GM23338 (cell line): ENCODE measurements around the gene GIGYF2. TPM values are rescaled to one million over a fixed set of nuclear protein-coding genes. Genes with fewer than 3 reads are reported as not detected.
"Not testable (repeated sequence)": the region's sequence is repeated elsewhere in the genome, so short reads cannot be mapped to it uniquely, and the experiment has no call there.

Source experiments
- ATAC-seq: fragments of 200-7000 bp; cut with Tn5 transposase; 3 replicates; pipeline ENCODE4 v1.9.1; 2020
- DNase-seq: peaks from one replicate; pipeline ENCODE4 v3.0.0-alpha.2; 2015; ENCODE audit warnings: low spot score
- H2AFZ ChIP-seq: fragments of 200-600 bp; sonication (generic); 2 replicates; pipeline ENCODE4 v1.8.0; 2016; ENCODE audit warnings: antibody characterized with exemption, mild to moderate bottlenecking, moderate library complexity
- H3F3A ChIP-seq: fragments of 200-600 bp; sonication (generic); replicated peaks from 2 replicates; pipeline ENCODE4 v1.8.0; 2017; ENCODE audit warnings: antibody characterized with exemption, mixed run types, low read depth
- H3K27ac ChIP-seq: fragments of 200-600 bp; sonication (generic); 2 replicates; pipeline ENCODE4 v1.6.1; 2016; ENCODE audit warnings: low read depth
- H3K27me3 ChIP-seq: fragments of 200-600 bp; sonication (generic); 2 replicates; pipeline ENCODE4 v1.8.0; 2016; ENCODE audit warnings: mild to moderate bottlenecking, mixed run types, moderate library complexity; ENCODE audit not compliant: insufficient read depth
- H3K36me3 ChIP-seq: fragments of 200-600 bp; sonication (generic); 2 replicates; pipeline ENCODE4 v1.8.0; 2016; ENCODE audit warnings: mild to moderate bottlenecking; ENCODE audit not compliant: insufficient read depth
- H3K4me1 ChIP-seq: fragments of 200-600 bp; sonication (generic); 2 replicates; pipeline ENCODE4 v1.8.0; 2016; ENCODE audit warnings: mild to moderate bottlenecking, moderate library complexity; ENCODE audit not compliant: insufficient read depth
- H3K4me2 ChIP-seq: fragments of 200-600 bp; sonication (generic); 2 replicates; pipeline ENCODE4 v1.7.1; 2017; ENCODE audit warnings: mixed run types
- H3K4me3 ChIP-seq: fragments of 200-600 bp; sonication (generic); 2 replicates; pipeline ENCODE4 v1.6.1; 2016; ENCODE audit warnings: mixed run types
- H3K79me2 ChIP-seq: fragments of 200-600 bp; sonication (generic); replicated peaks from 2 replicates; pipeline ENCODE4 v1.8.0; 2017; ENCODE audit warnings: mild to moderate bottlenecking; ENCODE audit not compliant: insufficient read depth
- H3K9me2 ChIP-seq: fragments of 200-600 bp; sonication (generic); 2 replicates; pipeline ENCODE4 v1.8.0; 2017; ENCODE audit not compliant: insufficient read depth
- H4K20me1 ChIP-seq: fragments of 200-600 bp; sonication (generic); replicated peaks from 2 replicates; pipeline ENCODE4 v1.8.0; 2017; ENCODE audit warnings: mild to moderate bottlenecking; ENCODE audit not compliant: insufficient read depth
- H3K27ac Mint-ChIP-seq: 2 replicates; pipeline ENCODE4 v1.8.0; 2020; ENCODE audit warnings: inconsistent platforms, mild to moderate bottlenecking, moderate library complexity, mixed read lengths
- H3K27me3 Mint-ChIP-seq: 3 replicates; pipeline ENCODE4 v1.8.0; 2022; ENCODE audit warnings: low read depth, mild to moderate bottlenecking, moderate library complexity, mixed read lengths, inconsistent platforms; ENCODE audit not compliant: insufficient read depth, poor library complexity
- H3K36me3 Mint-ChIP-seq: 3 replicates; pipeline ENCODE4 v1.8.0; 2021; ENCODE audit warnings: low read depth, mild to moderate bottlenecking, inconsistent platforms, moderate library complexity, mixed read lengths
- H3K4me1 Mint-ChIP-seq: 3 replicates; pipeline ENCODE4 v1.8.0; 2020; ENCODE audit warnings: mild to moderate bottlenecking, inconsistent platforms, mixed read lengths
- H3K4me3 Mint-ChIP-seq: 3 replicates; pipeline ENCODE4 v1.8.0; 2021; ENCODE audit warnings: moderate library complexity, mild to moderate bottlenecking, inconsistent platforms, mixed read lengths
- H3K9me3 Mint-ChIP-seq: 3 replicates; pipeline ENCODE4 v1.8.0; 2020; ENCODE audit warnings: moderate library complexity, mild to moderate bottlenecking, inconsistent platforms, mixed read lengths
- CREB1 ChIP-seq: fragments of 250-450 bp; sonication (Bioruptor Pico); IDR thresholded peaks from 2 replicates; pipeline ENCODE4 v1.5.0; 2020; ENCODE audit warnings: low read depth, mild to moderate bottlenecking, moderate library complexity
- EZH2phosphoT487 ChIP-seq: fragments of 200-600 bp; sonication (generic); IDR thresholded peaks from one replicate; pipeline ENCODE4 v1.8.1; 2018; ENCODE audit warnings: antibody characterized with exemption; ENCODE audit not compliant: unreplicated experiment
- JUNB ChIP-seq: IDR thresholded peaks from one replicate; pipeline ENCODE4 v1.6.1; 2016; ENCODE audit warnings: antibody characterized with exemption; ENCODE audit not compliant: unreplicated experiment
- NANOG ChIP-seq: IDR thresholded peaks from 2 replicates; pipeline ENCODE4 v1.6.1; 2016; ENCODE audit warnings: antibody characterized with exemption, borderline replicate concordance
- POLR2AphosphoS5 ChIP-seq: IDR thresholded peaks from 2 replicates; pipeline ENCODE4 v1.6.1; 2016; ENCODE audit warnings: antibody characterized with exemption, low read depth
- STAT1 ChIP-seq: IDR thresholded peaks from one replicate; pipeline ENCODE4 v1.6.1; 2016; ENCODE audit warnings: antibody characterized with exemption; ENCODE audit not compliant: unreplicated experiment
- ZNF114 ChIP-seq: fragments of 250-450 bp; sonication (Bioruptor Pico); IDR thresholded peaks from 2 replicates; pipeline ENCODE4 v1.5.0; 2020; ENCODE audit warnings: mild to moderate bottlenecking, moderate library complexity
- polyA plus RNA-seq: library from polyadenylated mRNA; unstranded; fragments of >200 nt; fragmentation: Nextera tagmentation; extraction: Ambion mirVana; gene quantifications from 2 replicates; pipeline ENCODE4 v1.2.1, GENCODE V29; 2016
- total RNA-seq: library from RNA; depleted of rRNA; stranded (reverse); fragments of >200 nt; shearing (Covaris generic); gene quantifications from 2 replicates; pipeline ENCODE4 v1.2.3, GENCODE V29; 2014
- TF ChIP-seq, protein P1 (sequence below), 2 experiments: fragments of 200-600 bp in 1 of 2; sonication (generic) in 1 of 2; conservative IDR thresholded peaks; 2 replicates each; pipeline versions ENCODE4 v1.5.1 to v1.6.1; 2016 to 2017; ENCODE audit warnings: antibody characterized with exemption in 2 of 2, low read depth in 2 of 2, mild to moderate bottlenecking in 2 of 2, moderate library complexity in 1 of 2
- TF ChIP-seq, protein P2 (sequence below): IDR thresholded peaks from 2 replicates; pipeline ENCODE4 v1.6.1; 2016; ENCODE audit warnings: antibody characterized with exemption
- TF ChIP-seq, protein P3 (sequence below): IDR thresholded peaks from one replicate; pipeline ENCODE4 v1.6.1; 2018; ENCODE audit warnings: antibody characterized with exemption; ENCODE audit not compliant: unreplicated experiment

Gene GIGYF2
- total and polyA plus RNA-seq, 2 experiments from 2014 or later = 48.9 to 104 TPM

DNA sequence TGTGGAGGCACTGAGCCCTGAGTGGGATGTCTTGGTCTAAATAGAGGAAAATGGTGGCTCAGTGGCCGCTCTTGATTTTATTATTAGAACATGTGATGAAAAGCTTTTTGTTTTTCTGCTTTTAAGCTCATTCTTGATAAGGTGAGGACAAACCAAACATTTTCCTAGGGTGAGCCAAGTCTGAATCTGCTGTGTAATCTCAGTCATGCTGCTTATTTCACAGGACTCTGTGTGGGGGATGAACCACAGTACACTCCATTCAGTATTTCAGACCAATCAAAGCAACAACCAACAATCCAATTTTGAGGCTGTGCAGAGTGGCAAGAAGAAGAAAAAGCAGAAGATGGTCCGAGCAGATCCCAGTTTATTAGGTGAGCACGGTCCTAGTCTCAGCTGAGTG, 152.9 kb downstream of the GIGYF2 start (continued):
- no peak for TF ChIP-seq POLR2AphosphoS5
- no peak for TF ChIP-seq JUNB

DNA sequence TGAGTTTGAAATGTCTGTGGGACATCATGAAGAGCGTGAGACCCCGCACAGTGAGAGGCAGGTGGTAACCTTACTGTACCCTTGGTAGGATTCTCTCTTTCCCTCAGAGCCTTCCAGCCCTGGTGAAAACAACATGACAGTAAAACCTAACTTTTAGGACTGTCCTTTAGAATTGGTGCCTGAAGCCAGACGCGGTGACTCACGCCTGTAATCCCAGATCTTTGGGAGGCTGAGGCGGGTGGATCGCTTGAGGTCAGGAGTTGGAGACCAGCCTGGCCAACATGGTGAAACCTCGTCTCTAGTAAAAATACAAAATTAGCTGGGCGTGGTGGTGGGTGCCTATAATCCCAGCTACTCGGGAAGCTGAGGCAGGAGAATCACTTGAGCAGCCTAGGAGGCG, 154.9 kb downstream of the GIGYF2 start:
- H3K36me3 Mint-ChIP-seq = peaks cover 57% of the 10 kb centered on the region
- not testable (repeated sequence) for H3K4me3 ChIP-seq, H3F3A ChIP-seq, H3K27me3 Mint-ChIP-seq, H3K27ac Mint-ChIP-seq, H3K4me1 Mint-ChIP-seq, ATAC-seq, H3K79me2 ChIP-seq, H3K9me3 Mint-ChIP-seq, DNase-seq, H3K27ac ChIP-seq, H3K9me2 ChIP-seq, H3K27me3 ChIP-seq, H4K20me1 ChIP-seq, H3K4me3 Mint-ChIP-seq, H2AFZ ChIP-seq, H3K4me1 ChIP-seq, H3K4me2 ChIP-seq
- H3K36me3 ChIP-seq = peaks cover 27% of the 10 kb centered on the region

GRCh38 chr2:232852676-232853075, 155.5 kb downstream of the GIGYF2 start:
- H3K79me2 ChIP-seq = no peaks in the 10 kb centered on the region
- no peak overlapping the region for H3K4me2 ChIP-seq
- H2AFZ ChIP-seq = no peak overlapping the region
- H3K36me3 ChIP-seq = peaks cover 29% of the 10 kb centered on the region
- Mint-ChIP-seq H3K4me1 (no peaks in the 10 kb centered on the region), H3K9me3 (no peaks in the 10 kb centered on the region), H3K36me3 (peaks cover 58% of the 10 kb centered on the region), H3K27ac (no peak overlapping the region), H3K4me3 (no peak overlapping the region), H3K27me3 (peaks cover 7% of the 10 kb centered on the region)
- TF ChIP-seq, protein P1, sequence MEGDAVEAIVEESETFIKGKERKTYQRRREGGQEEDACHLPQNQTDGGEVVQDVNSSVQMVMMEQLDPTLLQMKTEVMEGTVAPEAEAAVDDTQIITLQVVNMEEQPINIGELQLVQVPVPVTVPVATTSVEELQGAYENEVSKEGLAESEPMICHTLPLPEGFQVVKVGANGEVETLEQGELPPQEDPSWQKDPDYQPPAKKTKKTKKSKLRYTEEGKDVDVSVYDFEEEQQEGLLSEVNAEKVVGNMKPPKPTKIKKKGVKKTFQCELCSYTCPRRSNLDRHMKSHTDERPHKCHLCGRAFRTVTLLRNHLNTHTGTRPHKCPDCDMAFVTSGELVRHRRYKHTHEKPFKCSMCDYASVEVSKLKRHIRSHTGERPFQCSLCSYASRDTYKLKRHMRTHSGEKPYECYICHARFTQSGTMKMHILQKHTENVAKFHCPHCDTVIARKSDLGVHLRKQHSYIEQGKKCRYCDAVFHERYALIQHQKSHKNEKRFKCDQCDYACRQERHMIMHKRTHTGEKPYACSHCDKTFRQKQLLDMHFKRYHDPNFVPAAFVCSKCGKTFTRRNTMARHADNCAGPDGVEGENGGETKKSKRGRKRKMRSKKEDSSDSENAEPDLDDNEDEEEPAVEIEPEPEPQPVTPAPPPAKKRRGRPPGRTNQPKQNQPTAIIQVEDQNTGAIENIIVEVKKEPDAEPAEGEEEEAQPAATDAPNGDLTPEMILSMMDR (conservative IDR thresholded peaks at IDR 0.05; ENCODE audit: low read depth in 2 of 2) = no peak
- TF ChIP-seq NANOG = no peak
- no peak for TF ChIP-seq EZH2phosphoT487
- TF ChIP-seq STAT1 = no peak
- TF ChIP-seq POLR2AphosphoS5 = no peak
- TF ChIP-seq, protein P2, sequence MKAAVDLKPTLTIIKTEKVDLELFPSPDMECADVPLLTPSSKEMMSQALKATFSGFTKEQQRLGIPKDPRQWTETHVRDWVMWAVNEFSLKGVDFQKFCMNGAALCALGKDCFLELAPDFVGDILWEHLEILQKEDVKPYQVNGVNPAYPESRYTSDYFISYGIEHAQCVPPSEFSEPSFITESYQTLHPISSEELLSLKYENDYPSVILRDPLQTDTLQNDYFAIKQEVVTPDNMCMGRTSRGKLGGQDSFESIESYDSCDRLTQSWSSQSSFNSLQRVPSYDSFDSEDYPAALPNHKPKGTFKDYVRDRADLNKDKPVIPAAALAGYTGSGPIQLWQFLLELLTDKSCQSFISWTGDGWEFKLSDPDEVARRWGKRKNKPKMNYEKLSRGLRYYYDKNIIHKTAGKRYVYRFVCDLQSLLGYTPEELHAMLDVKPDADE = no peak
- no peak for TF ChIP-seq ZNF114 (CRISPR knock-in tag)
- TF ChIP-seq, protein P3, sequence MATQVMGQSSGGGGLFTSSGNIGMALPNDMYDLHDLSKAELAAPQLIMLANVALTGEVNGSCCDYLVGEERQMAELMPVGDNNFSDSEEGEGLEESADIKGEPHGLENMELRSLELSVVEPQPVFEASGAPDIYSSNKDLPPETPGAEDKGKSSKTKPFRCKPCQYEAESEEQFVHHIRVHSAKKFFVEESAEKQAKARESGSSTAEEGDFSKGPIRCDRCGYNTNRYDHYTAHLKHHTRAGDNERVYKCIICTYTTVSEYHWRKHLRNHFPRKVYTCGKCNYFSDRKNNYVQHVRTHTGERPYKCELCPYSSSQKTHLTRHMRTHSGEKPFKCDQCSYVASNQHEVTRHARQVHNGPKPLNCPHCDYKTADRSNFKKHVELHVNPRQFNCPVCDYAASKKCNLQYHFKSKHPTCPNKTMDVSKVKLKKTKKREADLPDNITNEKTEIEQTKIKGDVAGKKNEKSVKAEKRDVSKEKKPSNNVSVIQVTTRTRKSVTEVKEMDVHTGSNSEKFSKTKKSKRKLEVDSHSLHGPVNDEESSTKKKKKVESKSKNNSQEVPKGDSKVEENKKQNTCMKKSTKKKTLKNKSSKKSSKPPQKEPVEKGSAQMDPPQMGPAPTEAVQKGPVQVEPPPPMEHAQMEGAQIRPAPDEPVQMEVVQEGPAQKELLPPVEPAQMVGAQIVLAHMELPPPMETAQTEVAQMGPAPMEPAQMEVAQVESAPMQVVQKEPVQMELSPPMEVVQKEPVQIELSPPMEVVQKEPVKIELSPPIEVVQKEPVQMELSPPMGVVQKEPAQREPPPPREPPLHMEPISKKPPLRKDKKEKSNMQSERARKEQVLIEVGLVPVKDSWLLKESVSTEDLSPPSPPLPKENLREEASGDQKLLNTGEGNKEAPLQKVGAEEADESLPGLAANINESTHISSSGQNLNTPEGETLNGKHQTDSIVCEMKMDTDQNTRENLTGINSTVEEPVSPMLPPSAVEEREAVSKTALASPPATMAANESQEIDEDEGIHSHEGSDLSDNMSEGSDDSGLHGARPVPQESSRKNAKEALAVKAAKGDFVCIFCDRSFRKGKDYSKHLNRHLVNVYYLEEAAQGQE = no peak
- TF ChIP-seq CREB1 (CRISPR knock-in tag) = no peak
- no peaks in the 10 kb centered on the region for H3F3A ChIP-seq
- no peaks in the 10 kb centered on the region for H3K9me2 ChIP-seq
- no peak overlapping the region for H3K27ac ChIP-seq
- no peaks in the 10 kb centered on the region for H3K4me1 ChIP-seq
- ATAC-seq = no peak
- DNase-seq = no peak
- no peaks in the 10 kb centered on the region for H3K27me3 ChIP-seq
- H3K4me3 ChIP-seq = no peak overlapping the region
- no peaks in the 10 kb centered on the region; the same call in 1 of the 2 replicates for H4K20me1 ChIP-seq
